ENCODE measurements around the gene LPIN2.

The LPIN2 gene

DNA sequence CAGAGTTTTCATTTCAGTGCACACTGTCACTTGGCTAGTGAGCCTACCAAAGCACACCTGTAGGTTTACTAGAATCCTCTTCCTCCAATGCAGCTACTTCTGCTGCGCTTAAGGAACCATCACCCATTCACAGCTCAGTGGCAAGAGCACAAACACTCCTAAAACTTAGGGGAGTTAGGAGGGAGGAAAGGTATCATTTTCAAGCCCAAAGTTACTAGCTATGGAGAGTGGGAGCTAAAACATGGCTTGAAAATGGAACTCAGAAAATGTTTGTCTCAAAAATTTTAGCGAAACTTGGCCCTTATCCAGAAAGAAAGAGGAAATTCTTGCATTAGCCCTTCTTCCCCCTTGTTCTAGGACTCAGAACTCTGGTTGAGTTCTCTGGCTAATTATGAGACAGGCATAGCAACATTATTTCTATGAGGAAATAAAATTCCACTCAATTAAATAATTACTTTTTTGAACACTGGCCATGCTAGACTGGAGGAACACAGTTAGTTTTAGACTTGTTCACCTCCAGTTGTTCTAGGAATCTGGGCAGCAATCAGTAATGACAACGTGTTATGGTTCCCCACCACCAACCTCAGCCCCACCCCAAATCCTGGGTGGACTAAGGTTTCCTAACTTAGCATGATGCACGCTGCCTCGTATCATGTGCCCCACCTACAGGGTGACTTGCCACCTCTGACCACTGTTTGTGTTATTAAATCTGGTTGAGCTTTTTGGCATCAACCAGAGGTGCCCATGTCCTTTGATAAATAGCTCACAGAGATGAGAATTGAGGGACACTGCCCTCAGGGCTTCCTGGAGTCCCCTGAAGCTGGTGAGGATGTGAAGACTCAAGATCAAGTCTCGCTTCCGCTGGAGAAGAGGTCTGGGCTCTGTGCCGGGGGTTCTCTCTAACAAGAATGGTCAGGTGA lies 32.8 kb downstream of the LPIN2 start:
- Histone ChIP-seq H3K9ac (ENCODE audit: low read depth, low read length) (no peak overlapping the region; the same call in 1 of the 2 replicates), H3K27ac (ENCODE audit: low read depth, low read length) (no peak overlapping the region), H3K4me1 (ENCODE audit: control insufficient read depth, insufficient read depth, low read length) (peaks cover 33% of the 10 kb centered on the region)

DNA sequence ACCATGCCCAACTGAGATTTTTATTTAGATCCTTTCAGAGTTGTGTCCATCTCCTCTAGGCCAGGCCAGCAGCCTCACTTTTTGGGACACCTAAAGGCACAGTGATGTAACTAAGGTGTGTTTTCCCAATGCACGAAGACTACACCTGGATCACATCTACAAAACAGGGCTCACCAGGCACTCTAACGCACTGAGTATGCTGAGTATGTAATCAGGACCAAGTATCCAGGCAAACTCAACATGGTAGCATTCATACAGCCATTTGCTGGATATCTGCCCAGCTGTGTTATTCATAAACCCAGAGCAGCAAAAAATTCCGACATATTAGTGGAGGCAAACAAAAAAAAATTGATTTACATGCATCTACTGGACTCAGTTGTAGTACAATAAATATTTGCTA lies 33.8 kb downstream of the LPIN2 start:
- Histone ChIP-seq H3K27me3 (ENCODE audit: control insufficient read depth, insufficient read depth, low read length) (no peaks in the 10 kb centered on the region), H3K4me3 (ENCODE audit: low read depth, low read length) (no peak overlapping the region), H3K9ac (ENCODE audit: low read depth, low read length) (no peak overlapping the region), H3K27ac (ENCODE audit: low read depth, low read length) (no peak overlapping the region), H3K9me3 (ENCODE audit: control insufficient read depth, insufficient read depth, low read length) (no peaks in the 10 kb centered on the region), H3K4me1 (ENCODE audit: control insufficient read depth, insufficient read depth, low read length) (peaks cover 33% of the 10 kb centered on the region), H3K36me3 (ENCODE audit: control insufficient read depth, insufficient read depth, low read length) (no peaks in the 10 kb centered on the region)

More for the DNA sequence above, 32.8 kb downstream of the LPIN2 start:
- H3K36me3 ChIP-seq (ENCODE audit: control insufficient read depth, insufficient read depth, low read length) = no peaks in the 10 kb centered on the region
- H3K9me3 ChIP-seq (ENCODE audit: control insufficient read depth, insufficient read depth, low read length) = no peaks in the 10 kb centered on the region
- H3K27me3 ChIP-seq (ENCODE audit: control insufficient read depth, insufficient read depth, low read length) = no peaks in the 10 kb centered on the region
- no peak overlapping the region for H3K4me3 ChIP-seq (ENCODE audit: low read depth, low read length)

DNA sequence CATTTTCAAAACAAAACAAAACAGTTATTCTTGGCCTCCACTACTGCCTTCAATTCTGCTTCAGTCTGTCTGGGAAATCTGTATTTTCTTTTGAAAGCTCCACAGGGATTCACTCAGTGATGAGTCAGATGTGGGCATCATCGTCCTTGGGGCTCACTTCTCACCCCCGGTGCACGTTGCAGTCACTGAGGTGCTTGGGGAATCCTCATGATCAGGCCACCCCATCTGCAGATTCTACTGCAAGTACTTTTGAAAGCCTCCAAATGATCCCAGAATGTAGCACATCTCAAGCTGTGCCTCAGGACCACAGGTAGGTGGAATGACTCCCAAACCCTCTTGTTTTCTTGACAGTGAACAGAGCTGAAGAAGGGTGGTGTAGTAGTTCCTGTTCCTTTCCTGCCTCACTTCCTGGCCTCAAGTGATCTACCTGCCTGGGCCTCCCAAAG lies 34.3 kb downstream of the LPIN2 start:
- Histone ChIP-seq H3K27ac (ENCODE audit: low read depth, low read length) (no peak overlapping the region), H3K36me3 (ENCODE audit: control insufficient read depth, insufficient read depth, low read length) (no peaks in the 10 kb centered on the region), H3K4me3 (ENCODE audit: low read depth, low read length) (no peak overlapping the region), H3K4me1 (ENCODE audit: control insufficient read depth, insufficient read depth, low read length) (peaks cover 33% of the 10 kb centered on the region), H3K9me3 (ENCODE audit: control insufficient read depth, insufficient read depth, low read length) (no peaks in the 10 kb centered on the region), H3K9ac (ENCODE audit: low read depth, low read length) (no peak overlapping the region), H3K27me3 (ENCODE audit: control insufficient read depth, insufficient read depth, low read length) (no peaks in the 10 kb centered on the region)

DNA sequence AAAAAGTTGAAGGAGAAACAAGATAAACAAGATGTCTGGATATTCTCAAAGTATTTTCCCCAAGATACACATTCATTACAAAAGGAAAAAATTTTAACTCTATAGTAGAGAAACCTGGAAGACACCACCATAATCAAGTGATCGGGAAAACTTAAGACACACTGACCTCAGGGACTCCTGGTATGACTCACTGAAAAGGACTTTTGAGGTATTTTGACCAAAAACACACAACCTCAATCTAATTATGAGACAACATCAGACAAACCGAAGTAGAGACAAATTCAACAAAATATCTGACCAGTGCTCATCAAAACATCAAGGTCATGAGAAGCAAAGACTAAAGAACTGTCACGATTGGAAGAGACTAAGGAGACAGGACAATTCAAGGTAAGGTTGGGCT lies 34.7 kb downstream of the LPIN2 start:
- Histone ChIP-seq H3K4me3 (ENCODE audit: low read depth, low read length) (no peak overlapping the region), H3K27ac (ENCODE audit: low read depth, low read length) (no peak overlapping the region), H3K36me3 (ENCODE audit: control insufficient read depth, insufficient read depth, low read length) (no peaks in the 10 kb centered on the region), H3K9ac (ENCODE audit: low read depth, low read length) (no peak overlapping the region), H3K4me1 (ENCODE audit: control insufficient read depth, insufficient read depth, low read length) (peaks cover 31% of the 10 kb centered on the region), H3K27me3 (ENCODE audit: control insufficient read depth, insufficient read depth, low read length) (no peaks in the 10 kb centered on the region), H3K9me3 (ENCODE audit: control insufficient read depth, insufficient read depth, low read length) (no peaks in the 10 kb centered on the region)

DNA sequence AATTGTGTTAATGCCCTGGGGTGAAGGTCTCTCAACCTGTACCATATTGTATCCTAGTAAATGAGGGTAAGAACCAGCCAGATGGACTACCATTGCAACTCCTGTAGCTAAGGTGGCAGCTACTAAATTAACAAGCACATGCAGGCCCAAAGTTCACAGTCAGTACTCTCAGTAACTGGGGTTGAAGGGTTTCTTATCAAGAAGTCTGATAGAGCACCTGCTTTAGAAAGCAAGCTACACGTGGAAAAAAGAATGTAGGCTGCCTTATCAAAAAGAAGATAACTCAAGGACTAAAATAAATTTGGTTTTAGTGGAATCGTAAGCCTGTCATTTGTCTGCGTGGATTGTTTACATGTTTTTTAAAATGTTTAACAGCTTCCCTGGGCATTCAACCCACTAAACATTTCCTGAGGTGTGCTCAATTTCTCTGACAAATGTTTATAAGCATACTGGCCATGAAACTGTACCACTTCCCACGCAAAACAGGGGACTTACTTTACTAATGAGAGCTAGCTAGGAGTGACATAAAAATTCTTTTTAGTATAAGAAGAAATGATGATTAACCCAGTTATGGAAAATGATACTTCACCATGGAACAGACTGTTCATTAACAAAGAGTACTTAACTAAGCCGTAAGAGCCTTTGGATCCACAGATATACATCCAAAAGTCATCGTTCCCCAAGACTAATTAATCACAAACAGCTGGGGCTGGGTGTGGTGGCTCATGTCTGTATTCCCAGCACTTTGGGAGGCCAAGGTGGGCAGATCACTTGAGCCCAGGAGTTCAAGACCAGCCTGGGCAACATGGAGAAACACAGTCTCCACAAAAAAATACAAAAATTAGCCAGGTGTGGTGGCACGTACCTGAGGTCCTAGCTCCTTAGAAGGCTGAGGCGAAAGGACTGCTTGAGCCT lies 36.5 kb downstream of the LPIN2 start:
- Histone ChIP-seq H3K9ac (ENCODE audit: low read depth, low read length) (no peak overlapping the region), H3K4me1 (ENCODE audit: control insufficient read depth, insufficient read depth, low read length) (peaks cover 14% of the 10 kb centered on the region), H3K9me3 (ENCODE audit: control insufficient read depth, insufficient read depth, low read length) (no peaks in the 10 kb centered on the region), H3K27me3 (ENCODE audit: control insufficient read depth, insufficient read depth, low read length) (no peaks in the 10 kb centered on the region), H3K4me3 (ENCODE audit: low read depth, low read length) (no peak overlapping the region), H3K27ac (ENCODE audit: low read depth, low read length) (no peak overlapping the region), H3K36me3 (ENCODE audit: control insufficient read depth, insufficient read depth, low read length) (no peaks in the 10 kb centered on the region)

DNA sequence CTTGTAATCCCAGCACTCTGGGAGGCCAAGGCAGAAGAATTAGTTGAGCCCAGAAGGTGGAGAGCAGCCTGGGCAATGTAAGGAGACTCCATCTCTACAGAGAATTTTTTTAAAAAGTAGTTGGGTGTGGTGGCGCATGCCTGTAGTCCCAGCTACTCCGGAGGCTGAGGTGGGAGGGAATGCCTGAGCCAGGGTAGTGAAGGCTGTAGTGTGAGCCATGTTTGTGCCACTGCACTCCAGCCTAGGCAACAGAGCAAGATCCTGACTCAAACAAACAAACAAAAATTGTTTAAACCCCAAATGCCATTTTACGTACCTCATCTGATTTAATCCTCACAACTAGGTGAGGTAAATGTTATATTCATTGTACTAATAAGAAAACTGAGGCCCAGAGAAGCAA lies 38.2 kb downstream of the LPIN2 start:
- 0 out of 2 replicates have a peak, but pooled peaks cover 1% of the 10 kb centered on the region for H3K4me1 ChIP-seq (ENCODE audit: control insufficient read depth, insufficient read depth, low read length)
- H3K36me3 ChIP-seq (ENCODE audit: control insufficient read depth, insufficient read depth, low read length) = no peaks in the 10 kb centered on the region
- no peak overlapping the region for H3K27ac ChIP-seq (ENCODE audit: low read depth, low read length)
- H3K4me3 ChIP-seq (ENCODE audit: low read depth, low read length) = no peak overlapping the region
- no peak overlapping the region for H3K9ac ChIP-seq (ENCODE audit: low read depth, low read length)
- no peaks in the 10 kb centered on the region for H3K9me3 ChIP-seq (ENCODE audit: control insufficient read depth, insufficient read depth, low read length)
- H3K27me3 ChIP-seq (ENCODE audit: control insufficient read depth, insufficient read depth, low read length) = no peaks in the 10 kb centered on the region

DNA sequence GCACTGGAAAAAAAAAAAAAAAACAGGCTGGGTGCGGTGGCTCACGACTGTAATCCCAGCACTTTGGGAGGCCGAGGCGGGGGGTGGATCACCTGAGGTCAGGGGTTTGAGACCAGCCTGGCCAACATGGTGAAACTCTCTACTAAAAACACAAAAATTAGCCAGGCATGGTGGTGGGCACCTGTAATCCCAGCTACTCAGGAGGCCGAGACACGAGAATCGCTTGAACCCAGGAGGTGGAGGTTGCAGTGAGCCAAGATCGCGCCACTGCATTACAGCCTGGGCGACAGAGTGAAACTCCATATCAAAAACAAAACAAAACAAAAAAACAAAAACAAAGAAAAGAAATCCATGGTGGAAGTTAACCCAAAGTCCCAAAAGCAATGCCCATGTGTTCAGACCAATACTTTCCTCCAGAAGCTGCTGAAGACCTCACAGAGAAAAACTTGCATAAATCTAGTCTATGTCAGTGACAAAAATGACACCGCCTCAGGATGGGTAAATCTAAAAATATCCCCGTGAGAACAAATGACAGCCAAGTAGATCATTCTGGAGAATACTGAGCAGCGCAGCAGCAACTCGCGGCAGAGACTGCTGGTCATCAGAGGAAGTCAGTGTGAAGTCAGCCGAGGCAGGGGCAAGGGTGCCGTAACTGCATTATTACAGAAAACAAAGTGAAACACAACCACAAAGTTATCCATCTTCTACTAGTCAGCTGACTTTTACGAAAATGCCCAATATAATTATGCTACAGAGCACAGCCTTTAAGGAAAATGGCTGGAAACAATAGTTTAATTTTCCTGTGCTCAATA lies 41.0 kb downstream of the LPIN2 start:
- H3K9ac ChIP-seq (ENCODE audit: low read depth, low read length) = no peak overlapping the region
- H3K4me1 ChIP-seq (ENCODE audit: control insufficient read depth, insufficient read depth, low read length) = peaks cover 18% of the 10 kb centered on the region
- no peak overlapping the region for H3K27ac ChIP-seq (ENCODE audit: low read depth, low read length)
- H3K4me3 ChIP-seq (ENCODE audit: low read depth, low read length) = no peak overlapping the region
- no peaks in the 10 kb centered on the region for H3K27me3 ChIP-seq (ENCODE audit: control insufficient read depth, insufficient read depth, low read length)
- no peaks in the 10 kb centered on the region for H3K36me3 ChIP-seq (ENCODE audit: control insufficient read depth, insufficient read depth, low read length)
- no peaks in the 10 kb centered on the region for H3K9me3 ChIP-seq (ENCODE audit: control insufficient read depth, insufficient read depth, low read length)

DNA sequence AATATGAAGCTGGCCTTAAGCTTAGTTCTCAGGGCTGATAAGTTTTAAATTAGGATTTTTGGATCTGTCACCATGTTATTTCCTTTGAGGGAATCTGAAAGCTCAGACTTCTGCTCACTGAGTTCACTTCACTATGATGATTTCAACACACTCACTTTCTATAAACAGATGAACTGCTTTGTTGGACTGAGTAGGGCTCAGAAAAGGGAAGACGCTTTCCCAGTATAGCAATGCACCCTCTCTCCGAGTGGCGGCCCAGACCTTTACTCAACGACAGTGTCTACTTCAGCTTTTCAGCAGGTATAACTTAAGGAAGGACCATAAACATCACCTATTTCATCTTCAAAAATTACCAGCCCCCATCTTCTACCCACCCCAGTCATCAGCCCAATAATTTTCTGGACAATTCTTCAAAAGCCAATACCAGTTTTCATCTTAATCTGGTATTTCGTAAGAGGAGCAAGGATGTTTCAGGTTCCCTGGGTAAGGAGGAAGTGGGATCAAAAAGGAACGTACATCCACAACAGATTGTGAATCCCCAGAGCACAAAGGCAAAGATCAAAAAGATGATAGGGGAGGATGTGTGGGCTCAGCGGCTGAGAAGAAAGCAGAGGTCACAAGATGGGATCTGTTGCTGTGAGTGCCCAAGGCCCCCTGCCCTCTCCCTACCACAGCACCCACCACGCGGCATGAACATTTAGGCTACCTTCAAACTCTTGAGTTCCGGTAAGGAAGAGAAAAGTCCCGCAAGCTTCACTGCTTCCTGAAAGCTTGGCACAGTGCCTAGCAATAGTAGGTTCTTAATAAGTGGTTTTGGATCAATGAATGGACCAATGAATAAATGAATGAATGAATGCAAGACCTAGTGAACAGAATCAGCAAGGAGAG lies 41.9 kb downstream of the LPIN2 start:
- Histone ChIP-seq H3K9ac (ENCODE audit: low read depth, low read length) (no peak overlapping the region), H3K4me3 (ENCODE audit: low read depth, low read length) (no peak overlapping the region)

DNA sequence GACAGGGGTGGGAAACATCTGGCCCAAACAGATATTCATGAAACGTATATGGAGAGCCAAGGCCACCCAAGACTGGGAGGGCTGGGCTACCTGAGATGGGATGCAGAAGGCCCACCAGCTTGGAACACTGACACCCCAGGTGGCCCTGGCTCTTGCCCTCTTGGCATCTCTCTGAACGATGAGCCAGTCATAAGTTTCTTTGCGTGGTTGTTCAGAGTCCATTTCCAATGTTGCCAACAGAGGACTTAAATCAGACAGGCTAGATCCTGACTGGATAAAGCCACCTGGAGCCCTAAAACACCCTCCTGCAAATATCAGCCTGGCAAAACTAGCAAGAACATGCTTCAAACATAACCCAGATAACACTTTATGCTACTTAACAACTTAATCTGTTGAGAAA lies 42.6 kb downstream of the LPIN2 start:
- Histone ChIP-seq H3K27me3 (ENCODE audit: control insufficient read depth, insufficient read depth, low read length) (no peaks in the 10 kb centered on the region), H3K36me3 (ENCODE audit: control insufficient read depth, insufficient read depth, low read length) (no peaks in the 10 kb centered on the region), H3K9ac (ENCODE audit: low read depth, low read length) (no peak overlapping the region), H3K27ac (ENCODE audit: low read depth, low read length) (no peak overlapping the region), H3K9me3 (ENCODE audit: control insufficient read depth, insufficient read depth, low read length) (no peaks in the 10 kb centered on the region), H3K4me1 (ENCODE audit: control insufficient read depth, insufficient read depth, low read length) (peaks cover 18% of the 10 kb centered on the region), H3K4me3 (ENCODE audit: low read depth, low read length) (no peak overlapping the region)

More for the DNA sequence above, 41.9 kb downstream of the LPIN2 start:
- no peaks in the 10 kb centered on the region for H3K27me3 ChIP-seq (ENCODE audit: control insufficient read depth, insufficient read depth, low read length)
- H3K4me1 ChIP-seq (ENCODE audit: control insufficient read depth, insufficient read depth, low read length) = peaks cover 18% of the 10 kb centered on the region
- H3K36me3 ChIP-seq (ENCODE audit: control insufficient read depth, insufficient read depth, low read length) = no peaks in the 10 kb centered on the region
- no peaks in the 10 kb centered on the region for H3K9me3 ChIP-seq (ENCODE audit: control insufficient read depth, insufficient read depth, low read length)
- no peak overlapping the region for H3K27ac ChIP-seq (ENCODE audit: low read depth, low read length)

DNA sequence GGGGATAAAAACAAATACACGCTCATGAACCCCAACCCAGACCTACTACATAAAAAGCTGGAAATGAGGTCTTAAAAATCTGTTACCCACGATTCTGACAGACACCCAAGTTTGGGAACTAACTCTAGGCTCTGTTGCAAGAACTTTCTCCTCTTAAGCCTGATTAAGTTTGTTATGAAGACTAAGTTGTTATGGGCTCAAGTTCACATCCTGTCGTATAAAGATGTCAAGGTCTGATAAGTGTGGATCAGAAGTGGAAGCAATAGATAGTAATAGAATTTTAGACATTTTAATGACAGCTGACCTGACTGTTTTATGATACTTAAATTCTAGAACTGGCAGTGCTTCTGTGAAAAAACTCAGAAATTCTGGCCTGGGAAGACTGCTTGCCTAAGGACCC lies 43.2 kb downstream of the LPIN2 start:
- Histone ChIP-seq H3K27me3 (ENCODE audit: control insufficient read depth, insufficient read depth, low read length) (no peaks in the 10 kb centered on the region), H3K4me3 (ENCODE audit: low read depth, low read length) (no peak overlapping the region), H3K9me3 (ENCODE audit: control insufficient read depth, insufficient read depth, low read length) (no peaks in the 10 kb centered on the region), H3K36me3 (ENCODE audit: control insufficient read depth, insufficient read depth, low read length) (no peaks in the 10 kb centered on the region), H3K9ac (ENCODE audit: low read depth, low read length) (no peak overlapping the region), H3K4me1 (ENCODE audit: control insufficient read depth, insufficient read depth, low read length) (peaks cover 18% of the 10 kb centered on the region), H3K27ac (ENCODE audit: low read depth, low read length) (no peak overlapping the region)

Data from HUES48 (cell line).